ENCODE measurements around the gene PDPK1. TPM values are rescaled to one million over a fixed set of nuclear protein-coding genes. Genes with fewer than 3 reads are reported as not detected.

The PDPK1 gene
- total RNA-seq, 1 experiment from 2014 or later: 32.3 TPM

DNA sequence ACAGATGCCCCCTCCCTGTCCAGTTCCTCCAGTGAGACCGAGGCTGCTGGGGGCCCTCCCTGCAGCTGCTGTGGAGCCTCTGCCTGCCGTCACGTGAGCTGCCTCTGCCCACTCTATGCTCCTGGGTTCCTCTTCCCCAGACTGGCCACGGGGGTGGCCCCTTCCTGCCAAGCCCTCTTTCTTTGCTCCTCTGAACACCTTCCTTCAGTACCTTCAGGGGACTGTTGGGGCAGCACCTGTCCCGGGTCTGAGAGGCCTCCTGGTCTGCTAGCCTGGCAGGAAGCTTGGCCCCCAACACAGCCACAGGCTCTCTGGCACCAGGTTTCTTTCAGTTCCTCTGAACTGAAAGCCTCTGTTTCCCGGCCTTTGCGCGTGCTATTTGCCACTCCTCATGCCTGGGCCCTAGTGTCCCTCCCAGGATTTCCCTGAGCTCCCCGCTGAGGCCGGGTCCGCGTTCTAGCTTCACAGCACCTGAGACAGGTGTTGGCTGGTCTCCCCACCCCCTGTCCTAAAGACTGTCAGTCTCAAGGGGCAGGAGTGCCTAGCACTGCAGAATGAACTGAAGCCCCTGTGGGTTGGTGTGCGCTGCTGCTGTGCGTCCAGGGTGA is 30.7 kb upstream of the PDPK1 start:
- H3K27ac Mint-ChIP-seq (ENCODE audit: low read depth, unreplicated experiment): no peak overlapping the region
- H3K36me3 Mint-ChIP-seq (ENCODE audit: insufficient read depth, unreplicated experiment): no peaks in the 10 kb centered on the region
- H3K27me3 Mint-ChIP-seq (ENCODE audit: insufficient read depth, unreplicated experiment): no peaks in the 10 kb centered on the region
- H3K9me3 Mint-ChIP-seq (ENCODE audit: unreplicated experiment): no peaks in the 10 kb centered on the region
- CTCF ChIA-PET: interaction anchor here (0.7 to 1.3 kb wide), 2 partner anchors 77 to 167 kb away, joined by 3 to 4 read pairs; partner anchors contain the start of gene ABCA3
- no peak overlapping the region for H3K4me3 Mint-ChIP-seq (ENCODE audit: unreplicated experiment)
- TF ChIP-seq, protein P1, sequence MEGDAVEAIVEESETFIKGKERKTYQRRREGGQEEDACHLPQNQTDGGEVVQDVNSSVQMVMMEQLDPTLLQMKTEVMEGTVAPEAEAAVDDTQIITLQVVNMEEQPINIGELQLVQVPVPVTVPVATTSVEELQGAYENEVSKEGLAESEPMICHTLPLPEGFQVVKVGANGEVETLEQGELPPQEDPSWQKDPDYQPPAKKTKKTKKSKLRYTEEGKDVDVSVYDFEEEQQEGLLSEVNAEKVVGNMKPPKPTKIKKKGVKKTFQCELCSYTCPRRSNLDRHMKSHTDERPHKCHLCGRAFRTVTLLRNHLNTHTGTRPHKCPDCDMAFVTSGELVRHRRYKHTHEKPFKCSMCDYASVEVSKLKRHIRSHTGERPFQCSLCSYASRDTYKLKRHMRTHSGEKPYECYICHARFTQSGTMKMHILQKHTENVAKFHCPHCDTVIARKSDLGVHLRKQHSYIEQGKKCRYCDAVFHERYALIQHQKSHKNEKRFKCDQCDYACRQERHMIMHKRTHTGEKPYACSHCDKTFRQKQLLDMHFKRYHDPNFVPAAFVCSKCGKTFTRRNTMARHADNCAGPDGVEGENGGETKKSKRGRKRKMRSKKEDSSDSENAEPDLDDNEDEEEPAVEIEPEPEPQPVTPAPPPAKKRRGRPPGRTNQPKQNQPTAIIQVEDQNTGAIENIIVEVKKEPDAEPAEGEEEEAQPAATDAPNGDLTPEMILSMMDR (IDR thresholded peaks at IDR 0.05; ENCODE audit: unreplicated experiment): no peak
- intact Hi-C loops (cut with micrococcal nuclease): no loop called here
- DNase-seq (ENCODE audit: unreplicated experiment): no peak
- POLR2A ChIA-PET: no interaction called here
- BruUV-seq (replicated peaks): no TSS peak
- no peaks in the 10 kb centered on the region for H3K4me1 Mint-ChIP-seq (ENCODE audit: insufficient read depth, unreplicated experiment)

DNA sequence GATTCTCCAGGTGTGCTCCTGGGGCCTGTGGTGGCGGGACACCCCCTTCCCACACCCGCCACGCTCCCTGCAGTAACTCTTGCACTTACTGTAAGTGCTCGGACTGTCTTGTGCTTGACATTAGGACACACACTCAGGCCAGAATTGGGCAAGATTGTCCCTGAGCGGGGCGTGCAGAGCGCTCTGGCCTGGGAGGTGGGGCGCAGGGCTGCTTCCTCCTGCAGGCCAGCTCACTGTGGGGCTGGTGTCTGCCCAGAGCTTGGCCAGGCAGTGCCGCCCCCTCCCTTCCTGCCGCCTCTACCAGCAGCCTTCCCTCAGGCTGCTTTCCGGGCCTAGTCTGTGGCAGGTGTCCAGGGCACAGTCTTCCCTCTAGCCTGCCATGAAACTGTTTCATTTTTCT is 30.2 kb upstream of the PDPK1 start:
- Mint-ChIP-seq H3K4me1 (ENCODE audit: insufficient read depth, unreplicated experiment) (peaks cover 2% of the 10 kb centered on the region), H3K36me3 (ENCODE audit: insufficient read depth, unreplicated experiment) (no peaks in the 10 kb centered on the region), H3K27me3 (ENCODE audit: insufficient read depth, unreplicated experiment) (no peaks in the 10 kb centered on the region), H3K4me3 (ENCODE audit: unreplicated experiment) (no peak overlapping the region), H3K27ac (ENCODE audit: low read depth, unreplicated experiment) (no peak overlapping the region), H3K9me3 (ENCODE audit: unreplicated experiment) (no peaks in the 10 kb centered on the region)
- DNase-seq (ENCODE audit: unreplicated experiment): no peak
- intact Hi-C loops (cut with micrococcal nuclease): no loop called here
- TF ChIP-seq, protein P1 (IDR thresholded peaks at IDR 0.05; ENCODE audit: unreplicated experiment): no peak
- POLR2A ChIA-PET: no interaction called here
- CTCF ChIA-PET: interaction anchor here (1.3 kb wide), 1 partner anchor 167 kb away, joined by 4 read pairs; the partner anchor contains the start of gene ABCA3
- BruUV-seq (replicated peaks): no TSS peak

DNA sequence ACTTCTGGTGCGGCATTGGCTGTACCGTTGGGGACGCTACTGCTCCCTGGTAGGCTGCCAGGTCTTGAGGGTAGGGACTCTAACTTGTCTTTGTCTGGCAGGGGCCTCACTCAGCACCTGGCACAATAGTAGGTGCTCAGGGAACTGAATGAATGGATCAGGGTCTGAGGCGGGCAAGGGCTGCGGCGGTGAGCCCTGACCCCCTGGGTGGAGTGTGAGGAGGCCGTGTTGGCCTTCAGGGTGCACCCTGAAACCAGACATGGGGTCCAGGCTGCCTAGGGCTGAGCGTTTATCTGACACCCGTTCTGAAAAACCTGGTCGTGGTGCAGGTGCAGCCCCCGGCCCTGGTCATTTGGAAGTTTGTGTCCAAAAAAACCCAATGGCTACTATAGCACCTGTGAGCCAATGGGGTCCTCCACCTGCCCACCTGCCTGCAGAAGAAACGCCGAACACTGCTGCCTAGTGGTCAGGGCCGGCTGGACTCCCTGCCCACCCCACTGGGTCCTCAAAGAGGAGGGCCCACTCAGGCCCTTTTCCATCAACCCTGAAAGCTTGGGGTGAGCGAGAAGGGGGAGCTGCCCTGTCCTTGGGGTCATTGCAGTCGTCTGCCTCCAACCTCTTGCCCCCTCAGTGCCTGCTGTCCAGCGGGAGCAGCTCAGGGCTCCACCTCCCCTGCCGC is 29.0 kb upstream of the PDPK1 start:
- ChIA-PET CTCF (interaction anchor here (1.3 kb wide), 1 partner anchor 169 kb away, joined by 4 read pairs; the partner anchor contains the start of gene ABCA3), POLR2A (no interaction called here)
- TF ChIP-seq, protein P1 (IDR thresholded peaks at IDR 0.05; ENCODE audit: unreplicated experiment): no peak
- no TSS peak for BruUV-seq (replicated peaks)
- no peaks in the 10 kb centered on the region for H3K9me3 Mint-ChIP-seq (ENCODE audit: unreplicated experiment)
- no peak overlapping the region for H3K4me3 Mint-ChIP-seq (ENCODE audit: unreplicated experiment)
- H3K36me3 Mint-ChIP-seq (ENCODE audit: insufficient read depth, unreplicated experiment): no peaks in the 10 kb centered on the region
- H3K27ac Mint-ChIP-seq (ENCODE audit: low read depth, unreplicated experiment): no peak overlapping the region
- intact Hi-C loops (cut with micrococcal nuclease): no loop called here
- DNase-seq (ENCODE audit: unreplicated experiment): no peak
- H3K4me1 Mint-ChIP-seq (ENCODE audit: insufficient read depth, unreplicated experiment): peaks cover 6% of the 10 kb centered on the region
- H3K27me3 Mint-ChIP-seq (ENCODE audit: insufficient read depth, unreplicated experiment): no peaks in the 10 kb centered on the region

DNA sequence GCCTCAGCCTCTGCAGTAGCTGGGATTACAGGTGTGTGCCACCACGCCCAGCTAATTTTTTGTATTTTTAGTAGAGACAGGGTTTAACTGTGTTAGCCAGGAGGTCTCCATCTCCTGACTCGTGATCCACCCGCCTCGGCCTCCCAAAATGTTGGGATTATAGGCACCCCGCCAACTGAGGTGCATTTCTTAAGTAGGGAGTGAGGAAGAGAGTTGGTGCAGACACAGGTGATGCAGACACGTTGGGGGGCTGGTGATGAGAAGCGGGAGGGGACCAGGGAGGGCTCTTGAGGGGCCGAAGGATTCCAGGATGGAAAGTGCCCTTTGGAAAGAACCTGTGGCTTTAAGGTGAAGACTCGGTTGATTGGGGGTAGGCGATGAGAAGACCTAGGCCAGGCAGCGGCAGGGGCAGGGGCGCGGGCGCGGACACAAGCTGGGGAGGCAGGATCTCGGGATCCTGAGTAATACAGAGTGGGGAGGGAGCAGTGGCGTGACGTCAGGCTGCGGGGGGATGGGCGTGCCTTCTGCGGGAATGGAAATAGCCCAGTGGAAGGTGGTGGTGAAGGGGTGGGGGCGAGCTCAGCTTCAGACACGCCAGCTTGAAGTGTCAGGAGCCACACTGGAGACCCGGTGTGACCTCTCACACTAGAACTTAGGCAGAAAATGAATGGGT is 26.6 kb upstream of the PDPK1 start:
- no peaks in the 10 kb centered on the region for H3K9me3 Mint-ChIP-seq (ENCODE audit: unreplicated experiment)
- no peak for DNase-seq (ENCODE audit: unreplicated experiment)
- no peaks in the 10 kb centered on the region for H3K27me3 Mint-ChIP-seq (ENCODE audit: insufficient read depth, unreplicated experiment)
- H3K27ac Mint-ChIP-seq (ENCODE audit: low read depth, unreplicated experiment): no peak overlapping the region
- peaks cover 14% of the 10 kb centered on the region for H3K4me1 Mint-ChIP-seq (ENCODE audit: insufficient read depth, unreplicated experiment)
- CTCF ChIA-PET: interaction anchor here (0.5 kb wide), 1 partner anchor 347 kb away, joined by 3 read pairs; no protein-coding TSS in a partner anchor
- H3K4me3 Mint-ChIP-seq (ENCODE audit: unreplicated experiment): no peak overlapping the region
- POLR2A ChIA-PET: interaction anchor here (0.9 kb wide), 1 partner anchor 297 kb away, joined by 3 read pairs; the partner anchor contains the start of gene PGP
- peaks cover 8% of the 10 kb centered on the region for H3K36me3 Mint-ChIP-seq (ENCODE audit: insufficient read depth, unreplicated experiment)
- no TSS peak for BruUV-seq (replicated peaks)
- intact Hi-C loops (cut with micrococcal nuclease): no loop called here
- TF ChIP-seq, protein P1 (IDR thresholded peaks at IDR 0.05; ENCODE audit: unreplicated experiment): no peak

All from MCF 10A (cell line).